SJCRH30 (cell line): ENCODE measurements around the gene PTGES. TPM values are rescaled to one million over a fixed set of nuclear protein-coding genes. Genes with fewer than 3 reads are reported as not detected.
A peak's percentile ranks its signal among the peaks of the same experiment; 100 is the strongest.
"Not testable (repeated sequence)": the region's sequence is repeated elsewhere in the genome, so short reads cannot be mapped to it uniquely, and the experiment has no call there.

Experiments used
- DNase-seq, 2 experiments: peaks; one replicate each; pipeline ENCODE4 v3.0.0-alpha.2; 2015 to 2020
- H3K27ac ChIP-seq: fragments of 250-450 bp; sonication (Bioruptor Pico); 2 replicates; pipeline ENCODE4 v1.5.1; 2020; ENCODE audit warnings: mild to moderate bottlenecking, moderate library complexity
- H3K27me3 ChIP-seq: fragments of 250-450 bp; sonication (Bioruptor Pico); 2 replicates; pipeline ENCODE4 v1.5.1; 2020; ENCODE audit warnings: mild to moderate bottlenecking, moderate library complexity
- H3K36me3 ChIP-seq: fragments of 250-450 bp; sonication (Bioruptor Pico); 2 replicates; pipeline ENCODE4 v1.5.1; 2020; ENCODE audit warnings: mild to moderate bottlenecking, moderate library complexity
- H3K4me1 ChIP-seq: fragments of 250-450 bp; sonication (Bioruptor Pico); 2 replicates; pipeline ENCODE4 v1.5.1; 2020; ENCODE audit warnings: mild to moderate bottlenecking, moderate library complexity
- H3K4me3 ChIP-seq: fragments of 250-450 bp; sonication (Bioruptor Pico); 2 replicates; pipeline ENCODE4 v1.5.1; 2020; ENCODE audit warnings: mild to moderate bottlenecking, moderate library complexity
- H3K9me3 ChIP-seq: fragments of 250-450 bp; sonication (Bioruptor Pico); replicated peaks from 2 replicates; pipeline ENCODE4 v1.5.1; 2020; ENCODE audit warnings: mild to moderate bottlenecking, moderate library complexity
- total RNA-seq: library from RNA; depleted of rRNA; stranded (reverse); fragments of >200 nt; shearing (Covaris generic); gene quantifications from 2 replicates; pipeline ENCODE4 v1.2.3, GENCODE V29; 2014

The PTGES gene
- total RNA-seq, 1 experiment from 2014 or later = 0.91 TPM

DNA sequence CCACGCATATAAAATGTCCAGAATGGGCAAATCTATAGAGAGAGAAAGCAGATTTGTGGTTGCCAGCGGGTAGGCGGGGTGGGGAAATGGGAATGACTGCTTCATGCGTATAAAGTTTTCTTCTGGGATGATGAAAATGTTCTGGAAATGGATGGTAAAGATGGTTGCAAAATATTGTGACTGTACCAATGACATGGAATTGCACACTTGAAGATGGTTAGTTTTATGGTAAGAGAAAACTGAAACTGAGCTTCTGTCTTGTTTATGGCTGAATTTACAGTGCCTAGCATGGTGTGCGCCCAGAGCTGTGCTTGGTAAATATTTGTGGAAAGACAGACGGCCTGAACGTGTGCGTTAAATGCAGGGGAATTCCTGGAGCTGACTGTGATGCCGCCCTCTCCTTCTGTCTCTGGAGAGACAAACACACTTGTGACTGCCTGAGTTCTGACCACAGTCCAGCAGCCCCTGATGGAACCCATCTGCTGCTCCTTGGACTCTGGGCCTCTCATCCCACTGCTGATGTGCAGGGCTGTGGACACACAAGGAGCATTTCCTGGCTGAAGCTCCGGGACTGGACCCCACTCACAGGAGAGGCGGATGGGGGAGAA lies 8.6 kb upstream of the PTGES start:
- Histone ChIP-seq H3K27me3 (0 out of 2 replicates have a peak, but pooled peaks cover 4% of the 10 kb centered on the region), H3K9me3 (no peaks in the 10 kb centered on the region), H3K4me3 (no peak overlapping the region), H3K36me3 (no peaks in the 10 kb centered on the region), H3K27ac (no peak overlapping the region), H3K4me1 (peaks cover 24% of the 10 kb centered on the region)
- DNase-seq = peak in 1 of 2 experiments; percentile 38

DNA sequence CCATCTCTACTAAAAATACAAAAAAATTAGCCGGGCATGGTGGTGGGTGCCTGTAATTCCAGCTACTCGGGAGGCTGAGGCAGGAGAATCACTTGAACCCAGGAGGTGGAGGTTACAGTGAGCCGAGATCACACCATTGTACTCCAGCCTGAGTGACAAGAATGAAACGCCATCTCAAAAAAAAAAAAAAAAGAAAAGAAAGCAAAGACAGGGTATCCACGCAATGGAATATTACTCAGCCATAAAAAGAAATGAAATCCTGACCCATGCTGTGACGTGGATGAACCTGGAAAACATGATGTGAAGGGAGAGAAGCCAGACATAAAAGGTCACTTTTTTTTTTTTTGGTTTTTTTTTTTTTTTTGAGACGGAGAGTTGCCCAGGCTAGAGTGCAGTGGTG lies 7.9 kb upstream of the PTGES start:
- not testable (repeated sequence) for H3K36me3 ChIP-seq, H3K27me3 ChIP-seq, H3K4me3 ChIP-seq, H3K27ac ChIP-seq, H3K9me3 ChIP-seq, DNase-seq
- H3K4me1 ChIP-seq = peaks cover 24% of the 10 kb centered on the region

- DNase-seq = no peak
- no peak overlapping the region for H3K27ac ChIP-seq
- no peak overlapping the region for H3K4me3 ChIP-seq
- 0 out of 2 replicates have a peak, but pooled peaks cover 4% of the 10 kb centered on the region for H3K27me3 ChIP-seq
- peaks cover 24% of the 10 kb centered on the region for H3K4me1 ChIP-seq
- H3K9me3 ChIP-seq = no peaks in the 10 kb centered on the region
- no peaks in the 10 kb centered on the region for H3K36me3 ChIP-seq
Observed at GRCh38 chr9:129759804-129760502, 7.1 kb upstream of the PTGES start.

GRCh38 chr9:129759319-129759718 lies 6.5 kb upstream of the PTGES start:
- H3K9me3 ChIP-seq = no peaks in the 10 kb centered on the region
- DNase-seq = no peak
- H3K4me3 ChIP-seq = no peak overlapping the region
- no peak overlapping the region for H3K27ac ChIP-seq
- no peaks in the 10 kb centered on the region for H3K36me3 ChIP-seq
- peaks cover 5% of the 10 kb centered on the region for H3K27me3 ChIP-seq
- H3K4me1 ChIP-seq = peaks cover 24% of the 10 kb centered on the region

- no peak overlapping the region for H3K4me3 ChIP-seq
- no peaks in the 10 kb centered on the region for H3K9me3 ChIP-seq
- peaks cover 22% of the 10 kb centered on the region for H3K4me1 ChIP-seq
- H3K27me3 ChIP-seq = peaks cover 13% of the 10 kb centered on the region
- H3K36me3 ChIP-seq = no peaks in the 10 kb centered on the region
- DNase-seq = no peak
- H3K27ac ChIP-seq = no peak overlapping the region
Observed at GRCh38 chr9:129757045-129757444, 4.2 kb upstream of the PTGES start.

- Histone ChIP-seq H3K27ac (no peak overlapping the region), H3K4me1 (peaks cover 21% of the 10 kb centered on the region), H3K27me3 (peaks cover 13% of the 10 kb centered on the region), H3K9me3 (no peaks in the 10 kb centered on the region), H3K36me3 (no peaks in the 10 kb centered on the region), H3K4me3 (no peak overlapping the region)
- DNase-seq = no peak
Observed at GRCh38 chr9:129756191-129756590, 3.3 kb upstream of the PTGES start.

DNA sequence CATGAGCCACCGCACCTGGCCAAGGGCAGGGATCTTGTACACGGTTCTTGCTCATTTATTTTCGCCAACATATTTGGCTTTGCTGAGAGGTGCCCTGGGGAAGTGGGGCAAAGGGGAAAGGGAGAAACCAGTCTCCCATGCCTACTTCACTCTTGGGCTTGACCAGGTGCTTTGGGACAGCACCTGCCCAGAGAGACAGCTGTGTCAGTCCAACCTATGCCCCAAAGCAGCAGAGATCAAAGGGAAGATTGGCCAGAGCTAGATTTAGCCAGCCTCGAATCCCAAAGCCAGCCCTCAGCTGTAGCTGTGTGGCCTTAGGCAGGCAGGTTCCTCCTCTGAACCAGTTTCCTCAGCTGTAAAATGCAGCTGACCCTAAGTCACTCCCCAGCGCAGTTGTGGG lies 2.3 kb upstream of the PTGES start:
- Histone ChIP-seq H3K27ac (no peak overlapping the region), H3K4me1 (peaks cover 20% of the 10 kb centered on the region), H3K36me3 (no peaks in the 10 kb centered on the region), H3K27me3 (peaks cover 13% of the 10 kb centered on the region), H3K4me3 (no peak overlapping the region), H3K9me3 (no peaks in the 10 kb centered on the region)
- DNase-seq = no peak

- Histone ChIP-seq H3K4me3 (no peak overlapping the region), H3K27me3 (peaks cover 9% of the 10 kb centered on the region), H3K4me1 (peaks cover 20% of the 10 kb centered on the region), H3K27ac (no peak overlapping the region), H3K9me3 (no peaks in the 10 kb centered on the region), H3K36me3 (no peaks in the 10 kb centered on the region)
- peak; percentile 84 to 94 for DNase-seq
Observed at GRCh38 chr9:129751841-129752801, 721 bp downstream of the PTGES start.

DNA sequence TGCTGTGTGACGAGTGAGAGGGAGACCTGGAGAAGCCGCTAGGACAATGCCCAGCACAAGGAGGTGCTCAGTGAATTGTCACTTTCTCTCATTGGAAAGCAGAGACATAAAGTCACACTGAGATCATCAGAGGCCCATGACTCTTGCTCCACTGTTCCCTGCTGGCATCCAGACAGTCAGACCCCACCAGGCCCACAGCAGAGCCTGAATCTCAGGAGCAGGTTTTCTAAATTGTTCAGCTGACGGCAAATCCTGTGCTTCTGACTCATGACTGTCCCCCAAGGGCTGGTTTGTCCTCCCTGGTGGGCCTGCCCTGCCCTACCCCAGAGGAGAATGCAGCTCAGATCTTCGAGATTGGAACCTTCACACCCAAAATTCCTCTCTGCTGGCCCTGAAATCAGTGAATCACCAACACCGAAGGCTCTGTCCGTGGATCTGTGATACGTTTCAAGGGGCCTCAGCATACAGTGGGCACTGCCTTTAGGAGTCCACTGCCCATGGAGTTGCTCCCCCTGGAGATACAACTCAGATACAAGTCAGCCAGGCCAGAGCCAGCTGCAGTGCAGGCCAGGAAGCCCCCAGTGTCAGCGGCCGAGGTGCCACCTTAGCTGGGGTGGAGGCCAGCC lies 2.7 kb downstream of the PTGES start:
- DNase-seq = no peak
- H3K4me3 ChIP-seq = no peak overlapping the region
- H3K36me3 ChIP-seq = no peaks in the 10 kb centered on the region
- H3K4me1 ChIP-seq = peaks cover 20% of the 10 kb centered on the region
- H3K27ac ChIP-seq = no peak overlapping the region
- peaks cover 9% of the 10 kb centered on the region for H3K27me3 ChIP-seq
- no peaks in the 10 kb centered on the region for H3K9me3 ChIP-seq

DNA sequence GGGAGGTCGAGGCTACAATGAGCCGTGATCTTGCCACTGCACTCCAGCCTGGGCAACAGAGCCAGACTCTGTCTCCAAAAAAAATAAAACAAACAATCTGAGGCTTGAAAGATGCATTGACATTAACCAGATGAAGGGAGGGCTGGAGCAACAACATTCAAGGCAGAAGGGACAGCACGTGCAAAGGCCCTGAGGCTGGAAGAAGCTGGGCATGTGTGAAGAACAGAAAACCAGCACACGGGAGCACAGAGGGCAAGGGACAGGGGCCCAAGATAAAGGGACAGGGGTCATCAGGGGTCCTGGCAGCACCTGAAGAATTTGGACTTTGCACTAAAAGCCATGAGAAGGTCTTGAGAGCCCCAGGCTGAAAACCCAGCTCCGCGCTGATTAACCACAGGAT lies 3.3 kb downstream of the PTGES start:
- Histone ChIP-seq H3K4me1 (peaks cover 20% of the 10 kb centered on the region), H3K27ac (no peak overlapping the region), H3K9me3 (no peaks in the 10 kb centered on the region), H3K36me3 (no peaks in the 10 kb centered on the region), H3K27me3 (peaks cover 9% of the 10 kb centered on the region), H3K4me3 (no peak overlapping the region)
- DNase-seq = no peak

- H3K9me3 ChIP-seq, H3K27ac ChIP-seq, H3K36me3 ChIP-seq, H3K27me3 ChIP-seq, DNase-seq, H3K4me3 ChIP-seq: not testable (repeated sequence)
- peaks cover 20% of the 10 kb centered on the region for H3K4me1 ChIP-seq
Observed at GRCh38 chr9:129749052-129749451, 3.8 kb downstream of the PTGES start.

DNA sequence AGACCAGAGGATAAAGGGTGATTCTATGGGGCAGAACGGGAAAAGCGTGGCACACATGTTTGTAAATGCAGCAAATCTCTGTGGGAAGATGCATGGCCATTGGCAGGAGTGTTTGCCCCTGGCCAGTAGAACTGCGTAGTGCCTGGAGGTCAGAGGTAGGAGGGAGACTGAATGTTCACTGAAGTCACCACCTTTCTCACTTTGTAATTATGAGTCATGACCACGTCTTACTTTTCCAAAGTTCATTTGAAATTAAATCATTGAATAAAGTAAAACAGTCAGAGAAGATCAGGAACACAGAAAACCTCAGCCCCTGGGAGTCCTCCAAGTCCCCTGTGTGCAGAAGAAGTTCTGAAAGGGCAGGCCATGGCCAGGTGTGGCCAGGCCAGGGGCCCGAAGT lies 4.6 kb downstream of the PTGES start:
- Histone ChIP-seq H3K36me3 (no peaks in the 10 kb centered on the region), H3K27me3 (peaks cover 2% of the 10 kb centered on the region; the same call in 1 of the 2 replicates), H3K9me3 (no peaks in the 10 kb centered on the region), H3K27ac (no peak overlapping the region), H3K4me1 (peaks cover 18% of the 10 kb centered on the region), H3K4me3 (no peak overlapping the region)
- no peak for DNase-seq

DNA sequence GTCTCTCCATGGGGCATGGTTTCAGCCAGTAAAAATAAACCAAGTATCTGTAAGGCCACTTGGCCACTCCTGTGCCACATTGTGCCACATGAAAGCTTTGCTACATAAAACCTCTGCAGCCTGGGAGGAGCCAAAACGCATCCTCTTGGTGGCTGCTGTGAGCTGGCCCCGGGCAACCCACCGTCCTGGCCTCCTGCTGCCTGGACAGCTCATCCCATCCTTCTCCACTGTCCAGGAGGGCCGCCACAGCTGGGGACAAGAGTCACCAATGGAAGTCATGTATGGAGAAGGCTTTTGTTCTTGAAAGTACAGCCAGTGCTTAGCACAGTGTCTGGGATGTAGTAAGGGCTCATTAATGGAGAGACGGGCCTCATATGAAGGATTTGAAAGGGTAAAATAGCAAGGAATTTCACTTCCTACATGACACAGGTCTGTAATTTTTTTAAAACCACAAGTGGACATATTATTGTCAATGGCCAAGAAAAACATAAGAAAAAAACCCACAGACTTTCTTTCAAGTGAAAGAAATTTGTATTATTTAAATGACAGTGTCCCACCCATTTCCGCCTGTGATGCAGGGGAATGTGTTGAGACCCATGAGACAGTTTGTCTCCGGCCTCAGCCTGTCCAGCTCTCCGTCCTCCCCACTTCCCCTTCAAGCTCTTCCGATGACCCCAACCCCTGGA lies 6.6 kb downstream of the PTGES start:
- H3K4me1 ChIP-seq = peaks cover 4% of the 10 kb centered on the region; the same call in 1 of the 2 replicates
- no peak overlapping the region for H3K4me3 ChIP-seq
- H3K36me3 ChIP-seq = no peaks in the 10 kb centered on the region
- H3K9me3 ChIP-seq = no peaks in the 10 kb centered on the region
- H3K27me3 ChIP-seq = no peaks in the 10 kb centered on the region; the same call in 1 of the 2 replicates
- H3K27ac ChIP-seq = no peak overlapping the region
- no peak for DNase-seq

DNA sequence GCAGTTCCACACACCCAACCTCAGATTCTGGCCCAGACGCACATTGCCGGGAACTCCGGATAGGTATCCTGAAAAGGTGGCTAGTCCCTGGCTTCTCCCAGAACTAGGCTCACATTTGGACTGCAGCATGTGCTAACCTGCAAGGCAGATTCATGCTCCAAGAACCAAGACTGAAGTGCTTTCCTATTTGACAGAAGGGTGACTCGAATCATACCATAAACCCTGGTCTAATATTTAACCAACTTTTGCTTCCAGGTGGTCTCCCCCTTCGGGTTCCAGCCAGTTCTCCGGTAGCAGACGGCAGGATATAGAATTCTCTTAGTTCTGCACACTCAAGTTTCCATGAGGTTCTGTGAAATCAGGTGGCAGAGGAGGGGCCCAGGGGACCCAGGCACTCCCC lies 7.6 kb downstream of the PTGES start:
- Histone ChIP-seq H3K4me3 (no peak overlapping the region), H3K36me3 (no peaks in the 10 kb centered on the region), H3K27me3 (no peaks in the 10 kb centered on the region; the same call in 1 of the 2 replicates), H3K27ac (no peak overlapping the region), H3K4me1 (0 out of 2 replicates have a peak, but pooled peaks cover 4% of the 10 kb centered on the region), H3K9me3 (no peaks in the 10 kb centered on the region)
- DNase-seq = no peak
